ENCODE results near the gene EFEMP1. TPM values are rescaled to one million over a fixed set of nuclear protein-coding genes. Genes with fewer than 3 reads are reported as not detected.

Gene EFEMP1
- total RNA-seq, 1 experiment from 2014 or later, result 0.34 TPM

DNA sequence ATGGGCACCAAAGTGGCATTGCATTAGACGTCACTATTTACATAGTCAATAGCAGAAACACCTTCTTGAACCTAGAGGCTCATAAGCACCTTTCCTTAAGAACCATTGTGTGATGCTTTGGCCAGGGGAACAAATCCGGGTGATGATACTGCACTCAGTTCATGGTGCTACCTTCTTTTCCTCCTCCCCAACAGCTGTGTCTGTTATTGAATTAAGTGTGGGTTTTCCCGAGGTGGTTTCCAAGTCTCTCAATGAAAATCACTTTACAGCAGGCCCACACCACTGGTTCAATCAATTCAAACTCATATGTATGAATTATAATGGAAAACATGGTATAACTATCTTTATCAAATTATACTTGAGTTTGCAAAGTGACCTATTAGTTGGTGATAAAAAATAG, 9.3 kb upstream of the EFEMP1 start:
- no peak overlapping the region for H3K4me2 ChIP-seq (ENCODE audit: low read length)
- TF ChIP-seq CEBPB (IDR thresholded peaks at IDR 0.05; ENCODE audit: low read depth), result no peak
- no peak for TF ChIP-seq EZH2phosphoT487 (IDR thresholded peaks at IDR 0.05; ENCODE audit: borderline replicate concordance)
- TF ChIP-seq TCF7L2 (IDR thresholded peaks at IDR 0.05; ENCODE audit: borderline replicate concordance, extremely low read depth, insufficient read depth, insufficient read length), result no peak
- ChIA-PET CTCF (no interaction called here), POLR2A (no interaction called here), RAD21 (ENCODE audit: low non-redundant PET in 1 of 2, low total read pairs in 2 of 2, uncharacterized antibody in 2 of 2, unreplicated experiment in 2 of 2) (no interaction called here)
- H3K4me3 ChIP-seq (replicated peaks in 1 of 2; ENCODE audit: low read depth in 1 of 2, low read length in 2 of 2), result no peak overlapping the region
- intact Hi-C loops (cut with micrococcal nuclease), result no loop called here
- no peak overlapping the region for H3K9ac ChIP-seq (ENCODE audit: low read length)
- no peaks in the 10 kb centered on the region for H3K79me2 ChIP-seq (ENCODE audit: insufficient read depth, low read length)
- DNase-seq (ENCODE audit: low read depth, low spot score) (no peak), ATAC-seq (no peak)
- no peaks in the 10 kb centered on the region; the same call in 1 of the 2 replicates for H3K9me2 ChIP-seq (ENCODE audit: insufficient read depth)
- H3K9me3 ChIP-seq (ENCODE audit: control insufficient read depth in 1 of 2, insufficient read depth in 1 of 2, low read depth in 1 of 2, low read length in 2 of 2), result no peaks in the 10 kb centered on the region
- no peak overlapping the region for H3K27ac ChIP-seq (ENCODE audit: low read depth, low read length)
- BruUV-seq (replicated peaks), result no TSS peak
- H3K27me3 ChIP-seq (ENCODE audit: insufficient read depth, low read length), result no peaks in the 10 kb centered on the region
- no peak overlapping the region for H2AFZ ChIP-seq (ENCODE audit: low read depth, low read length, poor library complexity, severe bottlenecking)
- H3K4me1 ChIP-seq (ENCODE audit: control insufficient read depth in 1 of 2, insufficient read depth in 2 of 2, low read length in 2 of 2), result no peaks in the 10 kb centered on the region
- H3K36me3 ChIP-seq (ENCODE audit: control insufficient read depth in 1 of 2, insufficient read depth in 2 of 2, low read length in 2 of 2), result no peaks in the 10 kb centered on the region
- no peaks in the 10 kb centered on the region for H4K20me1 ChIP-seq (ENCODE audit: insufficient read depth)

- Histone ChIP-seq H3K4me1 (ENCODE audit: control insufficient read depth in 1 of 2, insufficient read depth in 2 of 2, low read length in 2 of 2) (no peaks in the 10 kb centered on the region), H3K9me2 (ENCODE audit: insufficient read depth) (no peaks in the 10 kb centered on the region), H3K27ac (ENCODE audit: low read depth, low read length) (no peak overlapping the region), H3K27me3 (ENCODE audit: insufficient read depth, low read length) (no peaks in the 10 kb centered on the region), H3K4me2 (ENCODE audit: low read length) (no peak overlapping the region), H3K4me3 (replicated peaks in 1 of 2; ENCODE audit: low read depth in 1 of 2, low read length in 2 of 2) (no peak overlapping the region), H2AFZ (ENCODE audit: low read depth, low read length, poor library complexity, severe bottlenecking) (no peak overlapping the region), H4K20me1 (ENCODE audit: insufficient read depth) (no peaks in the 10 kb centered on the region), H3K9ac (ENCODE audit: low read length) (no peak overlapping the region), H3K9me3 (ENCODE audit: control insufficient read depth in 1 of 2, insufficient read depth in 1 of 2, low read depth in 1 of 2, low read length in 2 of 2) (no peaks in the 10 kb centered on the region), H3K36me3 (ENCODE audit: control insufficient read depth in 1 of 2, insufficient read depth in 2 of 2, low read length in 2 of 2) (no peaks in the 10 kb centered on the region), H3K79me2 (ENCODE audit: insufficient read depth, low read length) (no peaks in the 10 kb centered on the region)
- ChIA-PET RAD21 (ENCODE audit: low non-redundant PET in 1 of 2, low total read pairs in 2 of 2, uncharacterized antibody in 2 of 2, unreplicated experiment in 2 of 2) (no interaction called here), CTCF (no interaction called here), POLR2A (no interaction called here)
- no TSS peak for BruUV-seq (replicated peaks)
- ATAC-seq, result no peak
- no peak for TF ChIP-seq SP1 (IDR thresholded peaks at IDR 0.05; ENCODE audit: low read depth)
- TF ChIP-seq EZH2phosphoT487 (IDR thresholded peaks at IDR 0.05; ENCODE audit: borderline replicate concordance), result no peak
- no peak for TF ChIP-seq CBX3 (IDR thresholded peaks at IDR 0.05; ENCODE audit: low read depth)
- TF ChIP-seq ZNF274 (IDR thresholded peaks at IDR 0.05; ENCODE audit: low read depth, low read length), result no peak
- no peak for TF ChIP-seq CEBPB (IDR thresholded peaks at IDR 0.05; ENCODE audit: low read depth)
- no peak for TF ChIP-seq EZH2 (IDR thresholded peaks at IDR 0.05)
- TF ChIP-seq FOSL1 (IDR thresholded peaks at IDR 0.05; ENCODE audit: low read depth), result no peak
- no peak for TF ChIP-seq ELF1 (IDR thresholded peaks at IDR 0.05; ENCODE audit: borderline replicate concordance, low read depth)
- TF ChIP-seq, protein P1, sequence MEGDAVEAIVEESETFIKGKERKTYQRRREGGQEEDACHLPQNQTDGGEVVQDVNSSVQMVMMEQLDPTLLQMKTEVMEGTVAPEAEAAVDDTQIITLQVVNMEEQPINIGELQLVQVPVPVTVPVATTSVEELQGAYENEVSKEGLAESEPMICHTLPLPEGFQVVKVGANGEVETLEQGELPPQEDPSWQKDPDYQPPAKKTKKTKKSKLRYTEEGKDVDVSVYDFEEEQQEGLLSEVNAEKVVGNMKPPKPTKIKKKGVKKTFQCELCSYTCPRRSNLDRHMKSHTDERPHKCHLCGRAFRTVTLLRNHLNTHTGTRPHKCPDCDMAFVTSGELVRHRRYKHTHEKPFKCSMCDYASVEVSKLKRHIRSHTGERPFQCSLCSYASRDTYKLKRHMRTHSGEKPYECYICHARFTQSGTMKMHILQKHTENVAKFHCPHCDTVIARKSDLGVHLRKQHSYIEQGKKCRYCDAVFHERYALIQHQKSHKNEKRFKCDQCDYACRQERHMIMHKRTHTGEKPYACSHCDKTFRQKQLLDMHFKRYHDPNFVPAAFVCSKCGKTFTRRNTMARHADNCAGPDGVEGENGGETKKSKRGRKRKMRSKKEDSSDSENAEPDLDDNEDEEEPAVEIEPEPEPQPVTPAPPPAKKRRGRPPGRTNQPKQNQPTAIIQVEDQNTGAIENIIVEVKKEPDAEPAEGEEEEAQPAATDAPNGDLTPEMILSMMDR (IDR thresholded peaks at IDR 0.05 in 2 of 3, conservative IDR thresholded peaks at IDR 0.05 in 1 of 3; ENCODE audit: borderline replicate concordance in 1 of 3, insufficient read depth in 1 of 3, low read depth in 2 of 3, low read length in 2 of 3), result no peak
- TF ChIP-seq, protein P2, sequence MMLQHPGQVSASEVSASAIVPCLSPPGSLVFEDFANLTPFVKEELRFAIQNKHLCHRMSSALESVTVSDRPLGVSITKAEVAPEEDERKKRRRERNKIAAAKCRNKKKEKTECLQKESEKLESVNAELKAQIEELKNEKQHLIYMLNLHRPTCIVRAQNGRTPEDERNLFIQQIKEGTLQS (IDR thresholded peaks at IDR 0.05), result no peak
- TF ChIP-seq JUND (IDR thresholded peaks at IDR 0.05), result no peak
- TF ChIP-seq SIN3A (IDR thresholded peaks at IDR 0.05; ENCODE audit: low read depth), result no peak
- TF ChIP-seq, protein P3, sequence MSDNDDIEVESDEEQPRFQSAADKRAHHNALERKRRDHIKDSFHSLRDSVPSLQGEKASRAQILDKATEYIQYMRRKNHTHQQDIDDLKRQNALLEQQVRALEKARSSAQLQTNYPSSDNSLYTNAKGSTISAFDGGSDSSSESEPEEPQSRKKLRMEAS (IDR thresholded peaks at IDR 0.05), result no peak
- no peak for TF ChIP-seq TCF7L2 (IDR thresholded peaks at IDR 0.05; ENCODE audit: borderline replicate concordance, extremely low read depth, insufficient read depth, insufficient read length)
- no peak for TF ChIP-seq ZBTB33 (IDR thresholded peaks at IDR 0.05; ENCODE audit: extremely low read depth, insufficient replicate concordance, low read length)
- no peak for TF ChIP-seq SRF (IDR thresholded peaks at IDR 0.05; ENCODE audit: low read depth)
- intact Hi-C loops (cut with micrococcal nuclease), result no loop called here
- DNase-seq (ENCODE audit: low read depth, low spot score), result no peak
These were observed 7.7 kb upstream of the EFEMP1 start for GRCh38 chr2:55931281-55931680.
